Esophagus (tissue), 2 donors: Measurements from ENCODE around the gene GRK6. TPM values are rescaled to one million over a fixed set of nuclear protein-coding genes. Genes with fewer than 3 reads are reported as not detected.

ENCODE experiments used
- H3K27ac ChIP-seq, 2 donors: one replicate each; pipeline ENCODE4 v1.5.1; 2013; ENCODE audit warnings: low read depth in 2 of 2, mild to moderate bottlenecking in 2 of 2, inconsistent platforms in 1 of 2, low read length in 1 of 2, moderate library complexity in 1 of 2
- H3K27me3 ChIP-seq, 2 donors: one replicate each; pipeline ENCODE4 v1.6.1; 2013; ENCODE audit warnings: low read length in 2 of 2, control low read depth in 1 of 2, mild to moderate bottlenecking in 1 of 2; ENCODE audit not compliant: insufficient read depth in 2 of 2, control insufficient read depth in 1 of 2
- H3K36me3 ChIP-seq, 2 donors: one replicate each; pipeline ENCODE4 v1.6.1; 2013; ENCODE audit warnings: low read length in 1 of 2; ENCODE audit not compliant: control insufficient read depth in 2 of 2, insufficient read depth in 2 of 2
- H3K4me1 ChIP-seq, 2 donors: one replicate each; pipeline ENCODE4 v1.6.1; 2013; ENCODE audit warnings: low read length in 1 of 2; ENCODE audit not compliant: control insufficient read depth in 2 of 2, insufficient read depth in 2 of 2
- H3K4me3 ChIP-seq, 2 donors: one replicate each; pipeline ENCODE4 v1.5.1; 2013; ENCODE audit warnings: low read length in 2 of 2, mild to moderate bottlenecking in 2 of 2, low read depth in 1 of 2, moderate library complexity in 1 of 2
- H3K9me3 ChIP-seq, 2 donors: one replicate each; pipeline ENCODE4 v1.6.1; 2013; ENCODE audit warnings: mild to moderate bottlenecking in 2 of 2, low read depth in 1 of 2, low read length in 1 of 2, moderate library complexity in 1 of 2; ENCODE audit not compliant: control insufficient read depth in 2 of 2, insufficient read depth in 1 of 2
- WGBS, 2 donors: extraction: QIAGEN DNeasy Blood & Tissue Kit; methylation state at CpG; one replicate each; pipeline ENCODE4 v1.1.7; 2013; 5-methylcytosine and 5-hydroxymethylcytosine counted together
- polyA plus RNA-seq, 2 donors: library from polyadenylated mRNA; stranded (reverse); fragments of 200-250 nt; gene quantifications; one replicate each; pipeline ENCODE4 v1.2.3, GENCODE V29; 2013
- donor health status: healthy with polysubstance abuse.
- donor health status: Bipolar disorder and iron deficiency.

Gene GRK6
- polyA plus RNA-seq, 2 donors: 10.4 to 19.8 TPM

DNA sequence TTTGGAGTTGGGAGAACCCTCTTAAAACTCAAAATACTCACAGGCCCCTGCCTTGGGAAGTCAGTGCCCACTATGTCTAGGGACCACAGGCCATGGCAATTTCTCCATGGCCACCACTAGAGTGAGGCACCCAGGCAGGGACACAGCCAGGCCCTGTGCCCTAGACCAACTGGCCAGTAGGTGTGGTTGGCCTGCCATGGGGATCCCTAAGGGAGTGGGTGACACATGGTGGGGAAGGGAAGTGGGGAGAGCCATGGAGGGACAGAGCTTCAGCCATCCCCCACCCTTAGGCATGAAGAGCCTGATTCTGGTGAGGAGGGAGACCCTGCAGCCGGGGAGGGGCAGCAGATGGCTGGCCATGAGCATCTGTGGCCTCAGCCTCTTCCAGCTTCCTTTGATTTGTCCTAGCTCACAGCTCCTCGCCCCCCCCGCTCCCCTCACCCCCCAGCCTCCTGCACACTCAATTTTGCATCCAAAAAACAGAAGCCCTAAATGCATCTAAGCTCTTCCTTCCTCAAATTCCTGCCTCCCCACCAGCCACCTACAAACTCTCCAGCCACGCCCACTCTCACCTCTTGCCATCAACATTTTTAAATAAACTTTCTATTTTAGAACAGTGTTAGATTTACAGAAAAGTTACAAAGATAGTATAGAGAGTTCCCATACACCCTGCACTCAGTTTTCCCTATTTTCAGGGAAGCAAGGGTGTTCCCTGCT, 48.5 kb downstream of the GRK6 start:
- Histone ChIP-seq H3K27me3 (no peaks in the 10 kb centered on the region), H3K36me3 (no peaks in the 10 kb centered on the region), H3K9me3 (no peaks in the 10 kb centered on the region), H3K4me1 (peaks cover 11 to 26% of the 10 kb centered on the region in 2 donors), H3K27ac (peak overlapping the region; percentile 11 to 72), H3K4me3 (no peak overlapping the region)
- 49 to 53% methylated on average over 3 to 4 of the region's 4 CpGs for WGBS, 2 donors

DNA sequence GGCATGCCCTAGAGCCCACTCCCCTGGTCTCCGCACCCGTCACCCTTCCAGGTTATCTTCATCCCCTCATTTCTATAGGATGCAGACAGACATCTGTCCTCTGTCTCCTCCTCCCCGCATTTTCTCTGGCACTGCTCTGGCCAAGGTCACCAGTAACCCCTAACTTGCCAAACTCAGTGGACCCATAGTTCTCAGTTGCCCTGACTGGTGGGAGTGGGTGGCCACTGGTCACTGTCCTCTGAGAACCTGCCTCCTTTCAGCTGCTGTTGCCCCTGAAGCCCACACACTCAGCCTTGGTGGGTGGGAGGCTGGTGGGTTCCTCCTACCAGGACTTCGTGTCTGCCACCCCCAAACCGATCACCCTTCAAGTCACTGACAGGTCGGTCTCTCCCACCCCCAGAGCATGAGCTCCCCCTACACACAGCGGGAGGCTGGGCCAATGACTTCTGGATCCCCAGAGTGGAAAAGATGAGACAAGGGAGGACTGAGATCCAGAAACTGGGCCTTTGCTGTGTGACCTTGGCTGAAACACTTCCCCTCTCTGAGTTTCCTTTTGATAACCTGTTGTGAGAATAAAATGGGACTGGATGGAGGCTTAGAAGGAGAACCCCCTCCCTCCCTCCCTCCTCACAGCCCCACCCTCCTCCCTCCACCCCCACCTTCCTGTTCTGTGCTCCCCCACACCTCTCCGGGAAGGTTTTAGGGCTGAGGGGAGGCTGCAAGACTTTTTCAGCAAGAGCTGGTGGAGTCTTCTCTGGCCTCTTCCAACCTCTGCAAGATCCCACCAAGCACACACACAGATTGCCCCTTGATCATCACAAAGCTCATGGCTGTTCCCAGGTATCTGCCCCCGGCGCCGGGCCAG, 49.3 kb downstream of the GRK6 start:
- 63 to 67% methylated on average over 11 of the region's 11 CpGs for WGBS, 2 donors
- Histone ChIP-seq H3K36me3 (no peaks in the 10 kb centered on the region), H3K4me3 (no peak overlapping the region), H3K9me3 (no peaks in the 10 kb centered on the region), H3K27ac (peak overlapping the region in 1 of 2 donors; percentile 45), H3K27me3 (no peaks in the 10 kb centered on the region), H3K4me1 (peaks cover 11 to 24% of the 10 kb centered on the region in 2 donors)

DNA sequence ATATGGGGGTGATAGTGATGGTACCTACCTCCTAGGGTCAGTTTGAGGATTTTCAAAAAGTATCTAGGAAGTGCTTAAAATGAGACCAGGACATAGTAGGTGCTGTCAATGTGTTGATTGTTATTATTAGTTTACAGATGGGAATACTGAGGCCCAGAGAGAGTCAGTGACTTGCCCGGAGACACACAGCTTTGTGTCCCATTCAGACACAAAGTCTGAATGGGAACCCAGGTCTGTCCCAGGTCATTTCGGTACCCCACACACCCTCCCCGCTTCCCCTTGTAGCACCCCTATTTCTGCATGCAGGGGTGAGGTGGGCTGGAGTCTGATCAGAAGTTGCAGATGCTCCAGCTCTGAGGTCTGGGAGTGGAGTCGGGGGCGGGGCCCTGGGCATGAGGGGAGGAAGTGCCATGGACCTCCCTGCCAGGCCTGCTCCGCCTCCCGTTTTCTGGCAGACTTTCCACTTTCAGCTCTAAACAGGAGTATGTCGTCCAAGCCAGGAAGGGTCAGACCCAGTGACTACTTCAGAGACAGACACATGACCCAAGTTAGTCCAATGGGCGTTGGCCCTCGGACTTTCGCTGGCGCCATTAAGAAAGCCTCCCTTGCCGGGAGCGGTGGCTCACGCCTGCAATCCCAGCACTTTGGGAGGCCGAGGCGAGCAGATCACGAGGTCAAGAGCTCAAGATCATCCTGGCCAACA, 50.2 kb downstream of the GRK6 start:
- no peak overlapping the region for H3K27ac ChIP-seq
- no peaks in the 10 kb centered on the region for H3K9me3 ChIP-seq
- no peak overlapping the region for H3K4me3 ChIP-seq
- H3K4me1 ChIP-seq: peaks cover 9 to 21% of the 10 kb centered on the region in 2 donors
- no peaks in the 10 kb centered on the region for H3K36me3 ChIP-seq
- 70 to 81% methylated on average over 18 of the region's 18 CpGs for WGBS, 2 donors
- no peaks in the 10 kb centered on the region for H3K27me3 ChIP-seq

DNA sequence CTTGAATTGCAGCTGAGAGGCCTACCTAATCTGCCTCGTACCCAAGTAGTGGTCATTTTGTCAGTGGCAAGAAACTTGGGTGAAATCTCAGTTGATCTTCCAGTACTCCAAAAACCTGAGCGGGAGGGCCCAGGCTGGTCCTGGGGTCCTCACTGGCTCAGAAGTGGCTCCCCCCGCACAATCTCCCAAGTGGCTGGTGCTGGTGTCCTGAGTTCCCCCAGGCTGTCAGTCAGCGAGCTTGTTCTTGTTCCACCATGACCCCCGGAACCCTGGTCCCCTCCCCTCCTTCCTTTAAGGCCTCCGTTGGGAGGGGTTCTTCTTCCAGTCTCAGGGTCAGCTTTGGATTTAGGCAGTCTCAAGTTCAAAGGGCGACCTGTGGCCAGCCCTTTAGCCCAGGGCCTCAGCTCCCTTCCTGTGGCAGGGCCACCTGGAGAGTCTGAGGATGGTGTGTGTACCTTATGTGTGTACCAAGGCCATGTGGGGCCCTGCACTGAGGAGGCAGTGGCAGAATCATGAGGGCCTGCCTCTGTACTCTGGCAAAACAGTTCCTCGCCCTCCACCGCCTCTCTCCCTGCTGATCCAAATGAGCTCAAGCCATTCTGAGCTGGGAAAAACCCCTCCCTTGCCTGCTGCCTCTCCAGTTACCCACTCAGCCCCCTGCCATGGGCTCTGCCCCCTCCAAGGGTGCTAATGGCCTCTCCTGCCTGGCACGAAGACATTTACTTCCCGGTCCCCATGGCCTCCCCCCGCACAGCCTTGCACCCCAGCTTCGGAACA, 51.4 kb downstream of the GRK6 start:
- WGBS, 2 donors: 89 to 91% methylated on average over 13 of the region's 13 CpGs
- Histone ChIP-seq H3K27me3 (no peaks in the 10 kb centered on the region), H3K36me3 (no peaks in the 10 kb centered on the region), H3K27ac (peak overlapping the region in 1 of 2 donors; percentile 34), H3K4me1 (peaks cover 2 to 13% of the 10 kb centered on the region in 2 donors), H3K4me3 (no peak overlapping the region), H3K9me3 (no peaks in the 10 kb centered on the region)

DNA sequence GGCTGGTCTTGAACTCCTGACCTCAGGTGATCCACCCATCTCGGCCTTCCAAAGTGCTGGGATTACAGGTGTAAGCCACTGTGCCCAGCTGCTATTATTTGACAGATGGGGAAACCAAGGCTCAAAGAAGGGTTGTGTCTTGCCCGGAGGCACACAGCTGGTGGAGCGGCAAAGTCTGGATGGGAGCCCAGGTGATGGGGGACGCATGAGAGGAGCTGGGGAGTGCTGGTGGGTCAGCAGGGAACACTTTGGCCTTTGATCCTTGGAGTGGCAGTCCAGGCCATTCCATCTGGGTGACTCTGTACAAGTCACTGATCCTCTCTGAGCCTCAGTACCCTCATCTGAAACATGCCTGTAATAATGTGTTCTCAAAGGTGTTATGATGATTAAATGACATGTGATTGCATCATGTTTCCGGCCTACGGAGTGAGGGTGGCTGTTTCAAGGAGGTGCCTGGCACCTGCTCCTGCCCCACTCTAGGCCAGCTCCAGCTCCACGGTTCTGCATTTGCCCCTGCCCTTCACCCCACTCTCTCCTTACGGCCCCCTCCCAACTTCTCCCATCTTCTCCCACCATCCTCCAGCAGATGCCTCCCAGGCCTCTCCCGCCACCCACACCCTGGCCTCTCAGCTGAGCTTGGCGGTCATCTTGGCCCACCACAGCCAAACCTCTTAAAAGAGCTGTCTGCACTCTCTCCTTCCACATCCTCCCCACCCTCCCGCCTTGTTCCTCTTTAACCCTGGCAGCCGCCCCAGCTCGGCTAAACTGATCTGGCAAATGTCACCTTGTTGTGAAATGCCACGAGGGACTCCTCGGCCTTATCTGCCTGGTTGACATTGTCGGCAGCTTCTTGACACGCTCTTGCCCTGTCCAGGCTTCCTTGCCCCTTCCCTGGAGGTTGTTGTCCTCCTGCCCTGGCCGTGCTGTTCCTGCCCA, 52.5 kb downstream of the GRK6 start:
- no peak overlapping the region for H3K4me3 ChIP-seq
- no peaks in the 10 kb centered on the region for H3K9me3 ChIP-seq
- no peaks in the 10 kb centered on the region for H3K27me3 ChIP-seq
- WGBS, 2 donors: 39 to 44% methylated on average over 18 of the region's 18 CpGs
- peaks cover 4 to 6% of the 10 kb centered on the region in 2 donors for H3K36me3 ChIP-seq
- peaks cover 2 to 13% of the 10 kb centered on the region in 2 donors for H3K4me1 ChIP-seq
- peak overlapping the region; percentile 52 to 84 for H3K27ac ChIP-seq

DNA sequence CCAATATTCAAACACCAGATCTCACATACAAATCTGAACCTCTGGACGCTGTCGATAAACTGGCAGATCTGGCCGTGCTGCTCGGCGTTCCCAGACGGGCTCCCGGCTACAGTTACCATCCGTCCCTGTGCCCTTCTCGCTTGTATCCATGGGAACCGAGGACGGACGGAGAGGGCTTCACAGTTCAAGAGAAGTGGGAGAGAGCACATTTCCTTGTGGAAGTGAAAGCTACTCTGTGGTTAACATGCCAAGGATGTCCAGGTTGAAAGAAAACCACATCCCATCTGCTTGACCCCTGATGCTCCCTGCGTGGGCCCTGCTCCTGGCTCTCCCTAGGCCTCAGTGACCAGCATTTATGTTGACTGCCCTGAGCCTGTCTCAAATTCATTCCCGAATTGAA, 53.3 kb downstream of the GRK6 start:
- Histone ChIP-seq H3K4me1 (peaks cover 2 to 17% of the 10 kb centered on the region in 2 donors), H3K27ac (peak overlapping the region; percentile 52 to 84), H3K4me3 (no peak overlapping the region), H3K27me3 (no peaks in the 10 kb centered on the region), H3K36me3 (peaks cover 4 to 10% of the 10 kb centered on the region in 2 donors), H3K9me3 (no peaks in the 10 kb centered on the region)
- 65 to 68% methylated on average over 14 of the region's 14 CpGs for WGBS, 2 donors

DNA sequence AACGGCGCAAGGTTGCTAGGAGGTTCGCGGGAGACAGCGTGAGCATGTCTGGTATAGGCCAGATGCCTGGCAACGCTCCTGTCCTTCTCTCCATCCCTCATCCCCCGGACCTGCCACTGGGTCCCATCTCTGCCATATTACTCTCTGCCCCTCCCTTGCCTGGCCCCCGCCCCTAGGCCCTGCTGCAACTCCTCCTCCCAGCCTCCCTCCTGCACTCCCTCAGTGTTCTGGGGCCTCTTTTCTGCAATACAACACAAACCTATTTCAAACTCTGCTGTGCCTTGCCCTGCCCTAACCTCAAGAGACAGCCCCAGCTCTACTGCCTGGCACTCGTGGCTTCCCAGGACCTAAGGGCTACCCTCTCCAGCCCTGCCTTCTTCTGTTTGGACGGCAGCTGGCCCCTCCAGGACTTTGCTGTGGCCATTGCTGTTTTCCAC, 55.9 kb downstream of the GRK6 start:
- no peaks in the 10 kb centered on the region for H3K27me3 ChIP-seq
- peaks cover 2 to 14% of the 10 kb centered on the region in 2 donors for H3K4me1 ChIP-seq
- no peaks in the 10 kb centered on the region for H3K9me3 ChIP-seq
- H3K4me3 ChIP-seq: no peak overlapping the region
- 84 to 86% methylated on average over 10 of the region's 10 CpGs for WGBS, 2 donors
- peak overlapping the region in 1 of 2 donors; percentile 63 for H3K27ac ChIP-seq
- H3K36me3 ChIP-seq: peaks cover 4 to 14% of the 10 kb centered on the region in 2 donors

DNA sequence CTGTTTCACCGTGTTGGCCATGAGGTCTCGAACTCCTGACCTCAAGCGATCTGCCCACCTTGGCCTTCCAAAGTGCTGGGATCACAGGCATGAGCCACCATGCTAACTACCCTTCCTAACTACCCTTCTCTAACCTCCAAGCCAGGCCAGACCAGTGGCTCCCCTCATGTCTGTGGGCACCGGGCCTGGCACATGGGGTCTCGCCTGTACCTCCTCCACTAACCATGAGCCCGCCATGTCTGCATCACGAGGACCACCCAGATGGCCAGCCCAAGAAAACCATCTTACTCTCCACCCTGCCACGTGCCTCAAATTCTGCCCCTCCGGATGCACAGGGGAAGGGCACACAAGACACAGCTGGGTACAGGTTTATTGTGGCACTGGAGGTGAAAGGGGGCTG, 56.6 kb downstream of the GRK6 start:
- Histone ChIP-seq H3K4me1 (peaks cover 2 to 14% of the 10 kb centered on the region in 2 donors), H3K27me3 (no peaks in the 10 kb centered on the region), H3K9me3 (no peaks in the 10 kb centered on the region), H3K27ac (no peak overlapping the region), H3K36me3 (peaks cover 7 to 20% of the 10 kb centered on the region in 2 donors), H3K4me3 (no peak overlapping the region)
- WGBS, 2 donors: 93 to 95% methylated on average over 9 of the region's 9 CpGs
